WTC11 (cell line): ENCODE measurements around the gene CILP2. TPM values are rescaled to one million over a fixed set of nuclear protein-coding genes. Genes with fewer than 3 reads are reported as not detected.

ENCODE experiments used
- ATAC-seq: fragments of 200-7000 bp; cut with Tn5 transposase; 2 replicates; pipeline ENCODE4 v1.10.0; 2021; ENCODE audit warnings: mild to moderate bottlenecking, moderate library complexity
- CTCF ChIA-PET: fragments of 300-600 bp; sonication (Branson Sonifier 250); formaldehyde crosslinking; loops from one replicate; lab custom pipeline; 2021; ENCODE audit warnings: antibody characterized with exemption; lab: Charles Lee
- POLR2A ChIA-PET: fragments of 350-600 bp; sonication (Branson Sonifier 250); formaldehyde crosslinking; loops from one replicate; lab custom pipeline; 2021; ENCODE audit warnings: antibody characterized with exemption; lab: Charles Lee
- DNase-seq: peaks from one replicate; pipeline ENCODE4 v3.0.0; 2021; ENCODE audit warnings: low spot score
- H3K27ac Mint-ChIP-seq: 2 replicates; pipeline ENCODE4 v1.8.0; 2021; ENCODE audit warnings: mixed read lengths
- H3K27me3 Mint-ChIP-seq: 2 replicates; pipeline ENCODE4 v1.8.0; 2021; ENCODE audit warnings: low read depth, mild to moderate bottlenecking, moderate library complexity, mixed read lengths
- H3K36me3 Mint-ChIP-seq: 2 replicates; pipeline ENCODE4 v1.8.0; 2021; ENCODE audit warnings: mixed read lengths
- H3K4me1 Mint-ChIP-seq: 2 replicates; pipeline ENCODE4 v1.8.0; 2022; ENCODE audit warnings: mixed read lengths
- H3K4me3 Mint-ChIP-seq: 2 replicates; pipeline ENCODE4 v1.8.0; 2021; ENCODE audit warnings: mild to moderate bottlenecking, moderate library complexity, mixed read lengths
- H3K9me3 Mint-ChIP-seq: 2 replicates; pipeline ENCODE4 v1.8.0; 2021; ENCODE audit warnings: mixed read lengths
- CREB1 ChIP-seq: sonication (generic); formaldehyde crosslinking; IDR thresholded peaks from 2 replicates; pipeline ENCODE4 v1.8.0; 2023; ENCODE audit warnings: mild to moderate bottlenecking, missing genetic modification reagents
- E2F4 ChIP-seq: sonication (generic); formaldehyde crosslinking; IDR thresholded peaks from 2 replicates; pipeline ENCODE4 v1.8.1; 2022; ENCODE audit warnings: low read depth, mild to moderate bottlenecking, moderate library complexity, missing genetic modification reagents, borderline replicate concordance
- GTF2I ChIP-seq: fragments of 250-450 bp; sonication (Bioruptor Pico); conservative IDR thresholded peaks from 2 replicates; pipeline ENCODE4 v1.4.0; 2021; ENCODE audit warnings: mild to moderate bottlenecking
- IRF1 ChIP-seq: sonication (generic); formaldehyde crosslinking; IDR thresholded peaks from 2 replicates; pipeline ENCODE4 v1.8.0; 2023; ENCODE audit warnings: missing genetic modification reagents
- IRF2 ChIP-seq: sonication (generic); formaldehyde crosslinking; IDR thresholded peaks from 2 replicates; pipeline ENCODE4 v1.8.0; 2022; ENCODE audit warnings: low read depth, missing genetic modification reagents, borderline replicate concordance
- KAT7 ChIP-seq: sonication (generic); formaldehyde crosslinking; IDR thresholded peaks from 2 replicates; pipeline ENCODE4 v1.8.1; 2023; ENCODE audit warnings: missing genetic modification reagents, mild to moderate bottlenecking, borderline replicate concordance
- MXD4 ChIP-seq: fragments of 250-450 bp; sonication (Bioruptor Pico); IDR thresholded peaks from 2 replicates; pipeline ENCODE4 v1.8.0; 2021; ENCODE audit warnings: mild to moderate bottlenecking, moderate library complexity, borderline replicate concordance
- MYBL2 ChIP-seq: sonication (generic); formaldehyde crosslinking; IDR thresholded peaks from 2 replicates; pipeline ENCODE4 v1.8.1; 2023; ENCODE audit warnings: mild to moderate bottlenecking, moderate library complexity, missing genetic modification reagents
- NFATC4 ChIP-seq: fragments of 250-450 bp; sonication (Bioruptor Pico); IDR thresholded peaks from 2 replicates; pipeline ENCODE4 v1.9.0; 2021; ENCODE audit warnings: mild to moderate bottlenecking
- NR2C2 ChIP-seq: sonication (generic); formaldehyde crosslinking; IDR thresholded peaks from 2 replicates; pipeline ENCODE4 v1.8.0; 2022; ENCODE audit warnings: mild to moderate bottlenecking, missing genetic modification reagents
- PRDM15 ChIP-seq: sonication (generic); formaldehyde crosslinking; IDR thresholded peaks from 2 replicates; pipeline ENCODE4 v1.8.0; 2022; ENCODE audit warnings: missing genetic modification reagents
- RELA ChIP-seq: sonication (generic); formaldehyde crosslinking; IDR thresholded peaks from 2 replicates; pipeline ENCODE4 v1.8.1; 2022; ENCODE audit warnings: missing genetic modification reagents, mild to moderate bottlenecking, borderline replicate concordance
- SMAD4 ChIP-seq: sonication (generic); formaldehyde crosslinking; IDR thresholded peaks from 2 replicates; pipeline ENCODE4 v1.8.0; 2022; ENCODE audit warnings: mild to moderate bottlenecking, missing genetic modification reagents
- TCF7 ChIP-seq: sonication (generic); formaldehyde crosslinking; IDR thresholded peaks from 2 replicates; pipeline ENCODE4 v1.8.0; 2022; ENCODE audit warnings: mild to moderate bottlenecking, low read depth, missing genetic modification reagents, moderate library complexity
- ZBTB21 ChIP-seq: sonication (generic); formaldehyde crosslinking; IDR thresholded peaks from 2 replicates; pipeline ENCODE4 v1.8.1; 2023; ENCODE audit warnings: mild to moderate bottlenecking, missing genetic modification reagents, borderline replicate concordance
- ZNF219 ChIP-seq: sonication (generic); formaldehyde crosslinking; IDR thresholded peaks from 2 replicates; pipeline ENCODE4 v1.8.0; 2023; ENCODE audit warnings: missing genetic modification reagents, mild to moderate bottlenecking, borderline replicate concordance
- ZNF317 ChIP-seq: sonication (generic); formaldehyde crosslinking; IDR thresholded peaks from 2 replicates; pipeline ENCODE4 v1.8.1; 2023; ENCODE audit warnings: low read depth, mild to moderate bottlenecking, moderate library complexity, missing genetic modification reagents, borderline replicate concordance
- ZNF416 ChIP-seq: fragments of 250-450 bp; sonication (Bioruptor Pico); IDR thresholded peaks from 2 replicates; pipeline ENCODE4 v1.9.0; 2021; ENCODE audit warnings: mild to moderate bottlenecking, inconsistent platforms
- total RNA-seq: library from RNA; stranded (reverse); gene quantifications from 3 replicates; pipeline ENCODE4 v1.2.3, GENCODE V29; 2021
- TF ChIP-seq, protein P1 (sequence below): sonication (generic); formaldehyde crosslinking; IDR thresholded peaks from 2 replicates; pipeline ENCODE4 v1.8.0; 2022; ENCODE audit warnings: mild to moderate bottlenecking, missing genetic modification reagents
- TF ChIP-seq, protein P2 (sequence below): sonication (generic); formaldehyde crosslinking; IDR thresholded peaks from 2 replicates; pipeline ENCODE4 v1.8.1; 2023; ENCODE audit warnings: mild to moderate bottlenecking, moderate library complexity, missing genetic modification reagents
- TF ChIP-seq, protein P3 (sequence below): sonication (generic); formaldehyde crosslinking; IDR thresholded peaks from 2 replicates; pipeline ENCODE4 v1.8.0; 2023; ENCODE audit warnings: missing genetic modification reagents, mild to moderate bottlenecking, borderline replicate concordance

CILP2 gene
- total RNA-seq, 1 experiment from 2014 or later, result 7.9 TPM

DNA sequence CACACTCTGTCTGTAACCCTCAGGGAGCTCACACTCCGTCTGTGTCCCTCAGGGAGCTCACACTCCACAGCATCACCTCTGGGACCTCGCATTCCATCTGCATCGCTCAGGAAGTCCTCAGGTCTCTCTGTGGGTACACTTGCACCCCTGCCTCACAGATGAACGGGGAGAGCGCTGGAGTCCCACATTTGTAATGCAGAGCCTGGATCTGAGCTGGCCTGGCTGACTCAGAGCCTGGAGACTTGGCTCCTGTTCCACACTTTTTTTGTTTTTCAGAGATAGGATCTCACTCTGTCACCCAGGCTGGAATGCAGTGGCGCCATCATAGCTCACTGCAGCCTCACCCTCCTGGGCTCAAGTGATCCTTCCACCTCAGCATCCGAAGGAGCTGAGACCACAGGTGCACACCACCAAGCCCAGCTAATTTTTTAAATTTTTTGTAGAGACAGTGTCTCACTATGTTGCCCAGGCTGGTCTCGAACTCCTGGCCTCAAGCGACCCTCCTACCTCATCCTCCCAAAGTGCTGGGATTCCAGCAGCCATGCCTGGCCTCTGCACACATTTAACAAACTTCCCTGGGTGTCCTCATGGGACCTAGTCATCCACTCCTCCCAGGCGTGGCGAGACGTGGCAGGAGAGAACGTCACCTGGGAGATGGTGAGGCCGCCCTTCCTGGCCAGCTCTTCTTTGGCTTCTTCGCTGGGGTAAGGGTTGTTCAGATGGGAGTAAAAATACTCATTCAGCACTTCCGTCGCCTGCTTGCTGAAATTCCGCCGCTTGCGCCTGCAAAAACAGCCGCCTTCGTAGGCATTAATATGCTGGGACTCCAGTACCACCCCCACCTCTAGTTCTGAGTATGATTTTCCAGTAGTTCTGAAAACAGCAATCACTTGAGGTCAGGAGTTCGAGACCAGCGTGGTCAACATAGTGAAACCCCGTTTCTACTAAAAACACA lies 31.0 kb downstream of the CILP2 start:
- Mint-ChIP-seq H3K36me3 (peaks cover 11% of the 10 kb centered on the region), H3K4me3 (no peak overlapping the region), H3K27me3 (no peaks in the 10 kb centered on the region), H3K27ac (no peak overlapping the region), H3K9me3 (peaks cover 12% of the 10 kb centered on the region), H3K4me1 (no peaks in the 10 kb centered on the region)
- TF ChIP-seq, protein P1, sequence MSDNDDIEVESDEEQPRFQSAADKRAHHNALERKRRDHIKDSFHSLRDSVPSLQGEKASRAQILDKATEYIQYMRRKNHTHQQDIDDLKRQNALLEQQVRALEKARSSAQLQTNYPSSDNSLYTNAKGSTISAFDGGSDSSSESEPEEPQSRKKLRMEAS (CRISPR knock-in tag), result no peak
- TF ChIP-seq NR2C2 (CRISPR knock-in tag) (no peak), SMAD4 (CRISPR knock-in tag) (no peak), NFATC4 (no peak), IRF1 (CRISPR knock-in tag) (no peak), ZNF219 (CRISPR knock-in tag) (no peak), CREB1 (CRISPR knock-in tag) (no peak), ZNF317 (CRISPR knock-in tag) (no peak), RELA (CRISPR knock-in tag) (no peak), TCF7 (CRISPR knock-in tag) (no peak), E2F4 (no peak), IRF2 (CRISPR knock-in tag) (no peak)
- TF ChIP-seq, protein P2, sequence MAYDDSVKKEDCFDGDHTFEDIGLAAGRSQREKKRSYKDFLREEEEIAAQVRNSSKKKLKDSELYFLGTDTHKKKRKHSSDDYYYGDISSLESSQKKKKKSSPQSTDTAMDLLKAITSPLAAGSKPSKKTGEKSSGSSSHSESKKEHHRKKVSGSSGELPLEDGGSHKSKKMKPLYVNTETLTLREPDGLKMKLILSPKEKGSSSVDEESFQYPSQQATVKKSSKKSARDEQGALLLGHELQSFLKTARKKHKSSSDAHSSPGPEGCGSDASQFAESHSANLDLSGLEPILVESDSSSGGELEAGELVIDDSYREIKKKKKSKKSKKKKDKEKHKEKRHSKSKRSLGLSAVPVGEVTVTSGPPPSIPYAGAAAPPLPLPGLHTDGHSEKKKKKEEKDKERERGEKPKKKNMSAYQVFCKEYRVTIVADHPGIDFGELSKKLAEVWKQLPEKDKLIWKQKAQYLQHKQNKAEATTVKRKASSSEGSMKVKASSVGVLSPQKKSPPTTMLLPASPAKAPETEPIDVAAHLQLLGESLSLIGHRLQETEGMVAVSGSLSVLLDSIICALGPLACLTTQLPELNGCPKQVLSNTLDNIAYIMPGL (CRISPR knock-in tag), result no peak
- ChIA-PET POLR2A (interaction anchor here (1.3 kb wide), 1 partner anchor 28 kb away, joined by 3 read pairs; no protein-coding TSS in a partner anchor), CTCF (interaction anchor here (1.3 to 2.4 kb wide), 4 partner anchors 9 to 36 kb away, joined by 3 to 13 read pairs (median 6); no protein-coding TSS in a partner anchor)
- DNase-seq, result no peak
- ATAC-seq, result no peak

GRCh38 chr19:19570571-19570970 lies 32.5 kb downstream of the CILP2 start:
- Mint-ChIP-seq H3K4me1 (peaks cover 4% of the 10 kb centered on the region), H3K27me3 (no peaks in the 10 kb centered on the region; the same call in 1 of the 2 replicates), H3K27ac (no peak overlapping the region), H3K36me3 (peaks cover 6% of the 10 kb centered on the region), H3K4me3 (no peak overlapping the region), H3K9me3 (peaks cover 8% of the 10 kb centered on the region)
- ChIA-PET POLR2A (no interaction called here), CTCF (interaction anchor here (1.1 to 2.6 kb wide), 2 partner anchors 16 to 18 kb away, joined by 3 to 8 read pairs; no protein-coding TSS in a partner anchor)
- DNase-seq (no peak), ATAC-seq (no peak)
- no peak for TF ChIP-seq ZNF416 (CRISPR knock-in tag)
- TF ChIP-seq IRF1 (CRISPR knock-in tag), result no peak
- TF ChIP-seq PRDM15 (CRISPR knock-in tag), result no peak
- TF ChIP-seq MXD4, result no peak
- no peak for TF ChIP-seq GTF2I (CRISPR knock-in tag)
- TF ChIP-seq ZBTB21 (CRISPR knock-in tag), result no peak
- TF ChIP-seq, protein P3, sequence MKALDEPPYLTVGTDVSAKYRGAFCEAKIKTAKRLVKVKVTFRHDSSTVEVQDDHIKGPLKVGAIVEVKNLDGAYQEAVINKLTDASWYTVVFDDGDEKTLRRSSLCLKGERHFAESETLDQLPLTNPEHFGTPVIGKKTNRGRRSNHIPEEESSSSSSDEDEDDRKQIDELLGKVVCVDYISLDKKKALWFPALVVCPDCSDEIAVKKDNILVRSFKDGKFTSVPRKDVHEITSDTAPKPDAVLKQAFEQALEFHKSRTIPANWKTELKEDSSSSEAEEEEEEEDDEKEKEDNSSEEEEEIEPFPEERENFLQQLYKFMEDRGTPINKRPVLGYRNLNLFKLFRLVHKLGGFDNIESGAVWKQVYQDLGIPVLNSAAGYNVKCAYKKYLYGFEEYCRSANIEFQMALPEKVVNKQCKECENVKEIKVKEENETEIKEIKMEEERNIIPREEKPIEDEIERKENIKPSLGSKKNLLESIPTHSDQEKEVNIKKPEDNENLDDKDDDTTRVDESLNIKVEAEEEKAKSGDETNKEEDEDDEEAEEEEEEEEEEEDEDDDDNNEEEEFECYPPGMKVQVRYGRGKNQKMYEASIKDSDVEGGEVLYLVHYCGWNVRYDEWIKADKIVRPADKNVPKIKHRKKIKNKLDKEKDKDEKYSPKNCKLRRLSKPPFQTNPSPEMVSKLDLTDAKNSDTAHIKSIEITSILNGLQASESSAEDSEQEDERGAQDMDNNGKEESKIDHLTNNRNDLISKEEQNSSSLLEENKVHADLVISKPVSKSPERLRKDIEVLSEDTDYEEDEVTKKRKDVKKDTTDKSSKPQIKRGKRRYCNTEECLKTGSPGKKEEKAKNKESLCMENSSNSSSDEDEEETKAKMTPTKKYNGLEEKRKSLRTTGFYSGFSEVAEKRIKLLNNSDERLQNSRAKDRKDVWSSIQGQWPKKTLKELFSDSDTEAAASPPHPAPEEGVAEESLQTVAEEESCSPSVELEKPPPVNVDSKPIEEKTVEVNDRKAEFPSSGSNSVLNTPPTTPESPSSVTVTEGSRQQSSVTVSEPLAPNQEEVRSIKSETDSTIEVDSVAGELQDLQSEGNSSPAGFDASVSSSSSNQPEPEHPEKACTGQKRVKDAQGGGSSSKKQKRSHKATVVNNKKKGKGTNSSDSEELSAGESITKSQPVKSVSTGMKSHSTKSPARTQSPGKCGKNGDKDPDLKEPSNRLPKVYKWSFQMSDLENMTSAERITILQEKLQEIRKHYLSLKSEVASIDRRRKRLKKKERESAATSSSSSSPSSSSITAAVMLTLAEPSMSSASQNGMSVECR, result no peak
- TF ChIP-seq MYBL2, result no peak
- no peak for TF ChIP-seq KAT7 (CRISPR knock-in tag)
